AG08395 (cell line): ENCODE data around the gene MRTFA.
A peak's percentile ranks its signal among the peaks of the same experiment; 100 is the strongest.
"Not testable (repeated sequence)": the region's sequence is repeated elsewhere in the genome, so short reads cannot be mapped to it uniquely, and the experiment has no call there.

Source experiments
- DNase-seq: peaks from one replicate; pipeline ENCODE4 v3.0.0; 2012; ENCODE audit warnings: mixed read lengths, low spot score

Gene MRTFA

DNA sequence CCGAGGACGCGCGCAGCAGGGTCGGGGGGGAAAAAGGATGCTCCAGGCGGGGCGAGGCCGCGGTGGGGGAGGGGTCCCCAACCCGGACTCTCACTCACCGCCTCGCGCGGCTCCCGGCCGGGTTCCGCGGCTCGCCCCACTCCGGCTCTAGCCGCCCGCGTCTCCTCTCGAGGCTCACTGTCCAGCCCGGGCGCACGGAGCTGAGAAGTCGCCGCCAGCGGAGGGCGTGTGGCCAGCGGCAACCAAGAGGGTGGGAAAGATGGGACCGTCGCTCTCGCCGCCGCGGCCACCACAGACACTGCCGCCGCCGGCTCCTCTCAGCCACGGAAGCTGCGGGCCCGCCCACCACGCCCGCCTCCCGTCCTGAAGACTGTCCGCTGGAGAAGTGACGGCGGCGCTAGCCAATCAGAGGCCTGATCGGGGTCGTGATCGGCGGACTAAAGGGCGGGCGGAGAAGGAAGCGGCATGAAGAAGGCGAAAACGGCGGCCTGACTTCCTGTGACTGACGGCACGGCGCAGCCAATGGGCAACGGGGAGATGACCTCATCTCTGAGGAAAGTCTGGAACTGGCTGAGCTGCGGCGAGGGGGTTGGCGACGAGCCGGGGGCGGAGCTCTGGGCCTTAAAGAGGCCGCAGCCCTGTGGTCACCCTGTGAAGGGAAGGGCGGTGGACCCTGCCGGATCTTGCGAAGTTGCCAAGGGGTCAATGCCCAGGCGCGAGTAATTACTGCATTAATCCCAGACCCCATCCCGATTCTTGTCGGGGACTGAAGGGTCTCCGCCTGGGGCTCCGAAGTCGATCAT, at the start of gene MRTFA:
Gene MRTFA (minus strand): TSS at position 340 of the 803 bp plus-strand sequence.
- peak; percentile 96 for DNase-seq

DNA sequence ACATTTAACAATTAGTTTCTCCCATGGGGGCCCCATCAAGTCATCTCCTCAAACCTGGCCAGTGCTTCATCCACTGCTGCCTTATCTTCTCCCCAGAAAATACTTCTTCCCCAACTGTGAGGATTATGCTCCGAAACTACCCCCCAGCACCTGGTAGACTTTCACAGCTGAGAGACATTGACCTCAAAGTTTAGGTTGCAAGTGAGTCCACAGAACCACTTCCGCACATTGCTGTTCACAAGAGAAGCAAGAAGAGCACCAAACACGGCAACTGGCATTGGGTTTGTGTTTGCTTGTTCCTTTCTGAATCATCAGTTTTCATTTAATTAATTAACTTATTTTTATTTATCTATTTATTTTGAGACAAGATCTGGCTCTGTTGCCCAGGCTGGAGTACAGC, 48.9 kb upstream of the MRTFA start:
- DNase-seq, result no peak

DNA sequence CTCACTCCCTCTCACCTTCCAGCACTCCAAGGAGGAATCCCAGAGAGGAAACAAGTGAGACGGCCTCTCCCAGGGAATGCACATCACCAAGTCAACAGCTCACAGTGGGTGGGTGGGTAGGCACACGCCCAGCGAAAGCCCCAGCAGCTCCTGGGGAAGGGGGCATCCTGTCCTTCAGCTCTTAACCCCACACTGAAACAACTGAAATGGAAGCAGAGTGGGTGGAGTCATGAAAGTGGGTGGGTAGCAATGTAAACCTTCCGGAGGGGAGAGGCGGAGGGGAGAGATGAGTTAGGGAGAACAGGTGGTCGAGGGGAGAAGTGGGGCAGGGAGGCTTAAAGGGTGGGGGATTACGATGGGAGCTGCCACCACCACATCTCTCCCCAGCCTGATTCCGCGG, 48.2 kb upstream of the MRTFA start:
- no peak for DNase-seq

DNA sequence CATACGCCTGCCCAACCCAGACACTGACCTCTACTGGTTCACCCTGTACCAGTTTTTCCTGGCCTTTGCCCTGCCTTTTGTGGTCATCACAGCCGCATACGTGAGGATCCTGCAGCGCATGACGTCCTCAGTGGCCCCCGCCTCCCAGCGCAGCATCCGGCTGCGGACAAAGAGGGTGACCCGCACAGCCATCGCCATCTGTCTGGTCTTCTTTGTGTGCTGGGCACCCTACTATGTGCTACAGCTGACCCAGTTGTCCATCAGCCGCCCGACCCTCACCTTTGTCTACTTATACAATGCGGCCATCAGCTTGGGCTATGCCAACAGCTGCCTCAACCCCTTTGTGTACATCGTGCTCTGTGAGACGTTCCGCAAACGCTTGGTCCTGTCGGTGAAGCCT, 44.9 kb upstream of the MRTFA start:
- DNase-seq, result no peak

DNA sequence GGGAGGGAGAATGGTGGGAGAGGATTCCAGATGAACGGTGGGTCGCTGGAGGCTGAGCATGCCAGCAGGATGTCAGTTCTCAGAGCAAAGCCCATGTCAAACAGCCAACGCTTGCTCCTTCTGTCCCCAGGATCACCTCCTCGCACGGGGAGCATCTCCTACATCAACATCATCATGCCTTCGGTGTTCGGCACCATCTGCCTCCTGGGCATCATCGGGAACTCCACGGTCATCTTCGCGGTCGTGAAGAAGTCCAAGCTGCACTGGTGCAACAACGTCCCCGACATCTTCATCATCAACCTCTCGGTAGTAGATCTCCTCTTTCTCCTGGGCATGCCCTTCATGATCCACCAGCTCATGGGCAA, 44.3 kb upstream of the MRTFA start:
- DNase-seq, result no peak

DNA sequence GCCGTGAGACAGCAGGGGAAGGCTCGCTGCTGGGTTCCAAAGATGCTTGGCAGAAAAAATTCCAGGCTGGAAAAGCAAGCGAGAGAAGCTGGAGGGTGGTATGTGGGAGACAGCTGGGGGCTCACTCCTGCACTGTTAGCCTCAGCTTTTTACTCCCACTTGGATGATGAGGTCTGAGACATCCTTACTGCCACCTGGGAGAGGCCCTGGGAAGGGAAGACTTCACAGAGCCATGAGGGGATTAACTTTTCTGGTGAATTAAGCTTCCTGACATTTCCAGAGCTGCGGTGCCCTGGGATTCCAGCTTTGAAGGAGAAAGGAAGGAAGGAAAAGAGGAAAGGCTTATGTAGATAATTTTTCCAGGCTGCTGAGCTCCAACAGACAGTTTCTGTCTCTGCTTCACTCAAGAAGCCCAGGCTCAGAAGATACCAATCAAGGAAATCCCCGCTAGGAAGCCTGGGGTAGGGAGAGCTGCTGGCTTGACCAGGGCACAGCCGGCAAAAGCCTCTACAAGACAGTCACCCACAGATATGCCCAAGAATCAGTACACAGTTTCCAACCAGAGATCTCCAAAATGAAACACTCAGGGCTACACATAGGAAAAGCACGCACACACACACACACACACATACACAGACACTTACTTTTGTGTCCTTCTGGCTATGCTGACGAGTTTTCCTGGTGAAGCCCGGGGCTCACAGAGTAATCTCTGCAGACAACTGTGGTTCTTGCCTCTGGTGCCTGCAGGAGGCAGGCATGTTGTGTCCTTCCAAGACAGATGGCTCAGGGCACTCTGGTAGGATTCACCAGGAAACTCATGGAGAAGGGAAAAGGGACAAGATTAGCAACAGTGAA, 43.7 kb upstream of the MRTFA start:
- peak; percentile 21 for DNase-seq

DNA sequence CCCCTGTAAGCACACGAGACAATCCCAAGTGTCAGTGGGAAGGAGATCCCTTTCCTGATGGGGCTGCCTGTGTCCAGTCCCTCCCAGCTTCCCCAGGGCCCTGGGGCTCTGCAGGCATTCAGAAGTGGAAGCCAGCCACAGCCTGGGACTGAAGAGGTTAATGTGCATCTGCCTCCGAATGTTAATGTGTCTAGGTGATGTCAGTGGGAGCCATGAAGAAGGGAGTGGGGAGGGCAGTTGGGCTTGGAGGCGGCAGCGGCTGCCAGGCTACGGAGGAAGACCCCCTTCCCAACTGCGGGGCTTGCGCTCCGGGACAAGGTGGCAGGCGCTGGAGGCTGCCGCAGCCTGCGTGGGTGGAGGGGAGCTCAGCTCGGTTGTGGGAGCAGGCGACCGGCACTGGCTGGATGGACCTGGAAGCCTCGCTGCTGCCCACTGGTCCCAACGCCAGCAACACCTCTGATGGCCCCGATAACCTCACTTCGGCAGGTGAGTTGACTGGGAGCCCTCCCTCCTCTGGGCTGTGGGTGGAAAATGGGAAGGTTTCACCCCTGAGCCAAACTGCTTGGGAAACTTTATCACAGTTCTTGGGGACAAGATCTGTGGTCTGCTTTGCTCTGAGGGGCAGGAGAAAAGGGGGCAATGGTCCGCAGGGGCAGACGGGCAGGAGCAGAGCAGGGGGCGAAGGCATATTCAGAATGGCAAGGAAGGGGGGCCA, 42.9 kb upstream of the MRTFA start, which contains the start of gene MCHR1:
Gene MCHR1 (plus strand): TSS at position 236 of the 715 bp plus-strand sequence. CDS start 169 bp downstream, at position 405.
- peak; percentile 14 for DNase-seq

DNA sequence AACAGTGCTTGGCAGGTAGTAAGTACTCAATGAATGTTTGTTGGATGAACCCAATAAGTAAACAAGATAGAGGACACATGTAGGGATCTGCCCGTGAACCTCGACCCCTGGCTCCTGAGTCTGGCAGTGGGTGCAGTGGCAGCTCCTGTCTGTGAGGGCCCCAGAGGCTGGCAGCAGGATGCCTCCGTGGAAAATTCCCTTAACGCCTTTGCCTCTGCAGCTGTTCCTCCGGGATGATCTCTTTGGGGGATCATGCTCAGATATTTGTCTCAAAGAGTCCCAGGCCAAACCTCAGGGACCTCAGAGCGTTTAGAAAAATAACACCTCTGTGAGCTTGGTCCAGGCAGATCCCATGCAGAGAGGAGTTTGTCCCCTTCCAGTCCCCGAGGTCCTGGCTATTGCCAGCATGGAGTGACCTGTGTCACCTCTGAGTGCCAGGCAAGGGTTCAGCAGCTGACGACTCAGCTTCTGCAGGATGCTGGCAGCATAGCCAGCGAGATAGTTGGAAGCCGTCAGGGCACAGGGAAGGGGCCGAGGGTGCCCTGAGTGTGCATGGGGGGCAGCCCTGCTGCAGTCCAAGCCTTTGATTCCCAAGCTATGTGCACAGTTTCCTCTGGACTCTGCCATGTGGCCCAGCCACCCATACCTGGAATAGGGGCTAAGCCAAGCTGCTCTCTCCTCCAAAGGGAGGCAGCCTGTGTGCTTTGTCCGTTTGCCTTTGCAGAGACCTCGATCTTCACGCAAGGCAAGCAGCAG, 42.2 kb upstream of the MRTFA start:
- DNase-seq, result no peak

DNA sequence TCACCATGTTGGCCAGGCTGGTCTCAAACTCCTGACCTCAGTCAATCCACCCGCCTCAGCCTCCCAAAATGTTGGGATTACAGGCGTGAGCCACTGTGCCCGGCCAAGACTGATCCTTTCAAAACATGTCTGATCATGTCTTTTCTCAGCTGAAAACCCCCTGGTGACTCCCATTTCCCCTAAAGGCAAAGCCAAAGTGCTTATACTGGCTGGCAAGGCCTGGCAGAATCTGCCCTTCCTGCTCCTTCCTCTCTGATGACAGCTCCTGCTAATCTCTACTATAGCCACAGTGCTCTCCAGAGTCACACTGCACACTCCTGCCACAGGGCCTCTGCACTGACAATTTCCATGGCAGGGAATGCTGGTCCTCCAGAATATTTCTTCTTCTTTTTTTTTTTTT, 40.1 kb upstream of the MRTFA start:
- no peak for DNase-seq

DNA sequence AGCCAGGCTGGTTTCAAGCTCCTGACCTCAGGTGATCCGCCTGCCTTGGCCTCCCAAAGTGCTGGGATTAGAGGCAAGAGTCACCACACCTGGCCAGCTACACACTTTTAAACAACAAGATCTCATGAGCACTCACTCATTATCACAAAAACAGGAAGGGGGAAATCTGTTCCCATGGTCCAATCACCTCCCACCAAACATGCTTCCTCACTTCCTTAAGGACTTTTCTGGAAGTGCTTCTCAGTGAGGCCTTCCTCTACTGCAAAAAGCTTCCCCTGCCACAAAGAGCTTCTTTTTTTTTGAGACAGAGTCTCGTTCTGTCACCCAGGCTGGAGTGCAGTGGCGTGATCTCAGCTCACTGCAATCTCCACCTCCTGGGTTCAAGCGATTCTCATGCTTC, 39.6 kb upstream of the MRTFA start:
- DNase-seq, result not testable (repeated sequence)

DNA sequence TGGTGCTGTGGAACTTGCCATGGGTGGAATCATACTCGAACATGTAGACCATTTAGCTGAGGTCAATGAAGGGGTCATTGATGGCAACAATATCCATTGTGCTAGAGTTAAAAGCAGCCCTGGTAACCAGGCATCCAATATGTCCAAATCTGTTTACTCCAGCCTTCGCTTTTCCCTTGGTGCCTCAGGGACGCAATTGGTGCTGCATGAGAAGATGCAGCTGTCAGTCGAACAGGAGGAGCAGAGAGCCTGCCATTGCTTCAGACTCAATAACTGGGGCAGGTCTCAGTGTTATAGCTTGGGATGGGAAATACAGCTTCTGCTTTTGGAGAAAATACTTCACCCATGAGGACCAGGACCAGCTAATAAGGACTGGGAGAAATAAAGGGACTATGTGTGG, 37.8 kb upstream of the MRTFA start:
- DNase-seq, result no peak

DNA sequence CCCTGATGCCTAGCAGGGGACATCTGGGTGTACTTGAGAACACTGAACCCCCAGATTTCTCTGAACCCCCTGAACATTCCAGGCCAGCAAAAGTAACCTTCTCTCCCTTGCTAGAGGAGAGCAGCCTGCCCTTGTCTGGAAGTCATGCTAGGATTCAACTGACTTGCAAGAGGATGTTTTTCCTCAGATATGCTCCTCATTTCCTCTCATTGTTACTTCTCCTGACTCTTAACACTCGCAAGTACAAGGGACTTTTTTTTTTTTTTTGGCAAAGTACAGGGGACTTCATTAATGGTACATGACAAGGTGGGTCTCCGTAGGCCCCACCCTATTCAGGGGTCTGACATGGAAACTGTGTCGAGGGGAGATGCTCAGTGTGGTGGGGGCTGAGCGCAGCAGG, 36.5 kb upstream of the MRTFA start:
- DNase-seq, result no peak

DNA sequence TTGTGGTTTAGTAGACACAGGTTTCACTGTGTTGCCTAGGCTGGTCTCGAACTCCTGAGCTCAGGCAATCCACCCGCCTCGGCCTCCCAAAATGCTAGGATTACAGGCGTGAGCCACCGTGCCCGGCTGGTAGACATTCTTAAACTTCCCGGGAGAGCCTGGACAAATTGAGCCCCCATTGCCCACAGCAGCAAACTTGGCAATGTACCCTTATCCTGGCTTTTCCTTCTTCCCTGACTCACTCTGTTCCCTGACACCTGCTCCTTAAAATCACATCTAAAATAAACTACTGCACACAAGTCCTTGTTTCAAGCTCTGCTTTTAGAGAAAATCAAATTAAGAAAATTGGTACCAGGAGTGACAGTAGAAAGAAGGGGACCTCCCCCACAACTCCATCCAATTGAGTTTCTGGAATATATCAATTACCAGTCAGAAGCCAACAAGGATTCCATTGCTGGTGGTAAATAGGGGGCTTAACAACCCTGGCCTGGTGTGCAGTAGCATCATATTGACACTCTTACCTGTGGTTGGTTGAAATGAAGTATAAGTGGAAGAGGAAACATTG, 35.4 kb upstream of the MRTFA start:
- DNase-seq, result no peak

DNA sequence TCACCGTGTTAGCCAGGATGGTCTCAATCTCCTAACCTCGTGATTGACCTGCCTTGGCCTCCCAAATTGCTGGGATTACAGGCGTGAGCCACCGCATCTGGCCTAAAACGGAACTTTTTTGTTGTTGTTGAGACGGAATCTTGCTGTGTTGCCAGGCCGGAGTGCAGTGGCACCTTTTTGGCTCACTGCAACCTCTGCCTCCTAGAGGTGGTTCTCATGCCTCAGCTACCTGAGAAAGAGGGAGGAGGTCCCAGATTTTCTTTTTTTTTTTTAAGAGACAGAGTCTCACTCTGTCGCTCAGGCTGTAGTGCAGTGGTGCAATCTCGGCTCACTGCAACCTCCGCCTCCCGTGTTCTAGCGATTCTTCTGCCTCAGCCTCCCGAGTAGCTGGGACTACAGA, 34.9 kb upstream of the MRTFA start:
- DNase-seq, result no peak

DNA sequence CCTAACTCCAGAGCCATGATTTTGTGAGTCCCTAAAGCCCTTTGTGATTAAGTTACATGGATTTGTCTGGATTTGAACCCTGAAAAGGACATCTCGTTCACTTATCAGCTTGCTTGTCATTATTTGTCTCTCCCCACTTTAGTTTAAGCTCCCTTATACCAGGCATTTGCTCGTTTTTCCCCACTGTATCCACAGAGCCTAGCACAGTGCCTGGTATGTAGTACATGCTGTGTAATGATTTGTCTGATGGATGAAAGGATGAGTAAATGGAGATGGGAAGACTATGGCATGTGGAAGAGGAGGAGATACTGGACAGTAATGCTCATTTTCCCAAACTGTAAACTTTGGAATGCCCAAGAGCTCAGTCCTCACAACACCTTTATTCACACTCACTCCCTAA, 33.5 kb upstream of the MRTFA start:
- no peak for DNase-seq

DNA sequence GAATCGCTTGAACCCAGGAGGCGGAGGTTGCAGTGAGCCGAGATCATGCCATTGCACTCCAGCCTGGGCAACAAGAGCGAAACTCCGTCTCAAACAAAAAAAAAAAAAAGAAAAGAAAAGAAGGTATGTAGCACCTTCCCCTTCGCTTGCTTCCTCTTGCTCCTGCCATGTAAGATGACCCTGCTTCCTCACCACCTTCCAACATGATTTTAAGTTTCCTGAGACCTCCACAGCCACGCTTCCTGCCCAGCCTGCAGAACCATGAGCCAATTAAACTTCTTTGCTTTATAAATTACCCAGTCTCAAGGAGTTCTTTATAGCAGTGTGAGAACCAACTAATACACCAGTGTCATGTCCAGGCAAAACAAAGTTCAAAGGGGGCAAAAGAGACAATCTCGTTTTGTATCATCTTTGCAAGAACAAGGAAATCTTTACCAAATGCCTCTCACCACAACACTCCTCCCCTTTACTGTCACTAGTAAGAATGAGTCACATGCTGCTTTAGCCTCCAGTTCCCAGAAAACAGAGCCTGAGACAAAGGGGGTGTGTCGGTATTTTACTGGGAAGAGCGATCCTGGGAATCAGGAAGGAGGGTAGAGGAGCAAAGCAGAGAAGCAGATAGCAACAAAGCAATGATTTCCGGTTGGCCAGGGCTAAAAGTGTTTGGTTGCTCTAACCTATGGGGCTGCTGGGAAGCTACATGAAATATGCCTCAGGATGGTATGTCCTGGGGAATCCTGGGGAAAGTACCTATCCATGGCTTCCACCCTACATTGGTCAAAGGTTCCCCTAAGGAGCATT, 32.3 kb upstream of the MRTFA start:
- peak; percentile 80 for DNase-seq

DNA sequence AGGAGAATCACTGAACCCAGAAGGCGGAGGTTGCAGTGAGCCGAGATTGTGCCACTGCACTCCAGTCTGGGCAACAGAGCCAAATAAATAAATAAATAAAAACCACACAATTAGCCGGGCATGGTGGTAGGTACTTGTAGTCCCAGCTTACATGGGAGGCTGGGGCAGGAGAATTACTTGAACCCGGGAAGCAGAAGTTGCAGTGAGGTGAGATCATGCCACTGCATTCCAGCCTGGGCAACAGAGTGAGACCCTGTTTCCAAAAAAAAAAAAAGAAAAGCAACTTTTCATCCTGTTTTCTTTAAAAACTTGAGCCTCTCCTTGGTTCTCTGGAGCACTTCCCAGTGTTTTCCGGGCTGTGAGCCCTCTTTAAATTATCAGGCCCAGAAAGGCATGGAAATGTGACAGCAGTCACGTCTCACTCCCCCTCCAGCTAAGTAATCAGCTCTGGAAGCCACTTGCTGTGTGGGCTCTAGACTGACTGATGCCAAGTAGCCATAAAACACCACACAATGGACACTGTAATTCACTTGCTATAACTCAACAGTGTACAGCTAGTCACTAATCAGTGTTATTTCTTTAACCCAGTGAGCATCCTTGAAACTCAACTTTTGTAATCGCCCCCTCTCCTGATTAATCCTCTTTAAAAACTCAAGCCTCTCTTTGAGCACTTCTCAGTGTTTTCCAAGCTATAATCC, 29.8 kb upstream of the MRTFA start:
- DNase-seq, result peak; percentile 35

DNA sequence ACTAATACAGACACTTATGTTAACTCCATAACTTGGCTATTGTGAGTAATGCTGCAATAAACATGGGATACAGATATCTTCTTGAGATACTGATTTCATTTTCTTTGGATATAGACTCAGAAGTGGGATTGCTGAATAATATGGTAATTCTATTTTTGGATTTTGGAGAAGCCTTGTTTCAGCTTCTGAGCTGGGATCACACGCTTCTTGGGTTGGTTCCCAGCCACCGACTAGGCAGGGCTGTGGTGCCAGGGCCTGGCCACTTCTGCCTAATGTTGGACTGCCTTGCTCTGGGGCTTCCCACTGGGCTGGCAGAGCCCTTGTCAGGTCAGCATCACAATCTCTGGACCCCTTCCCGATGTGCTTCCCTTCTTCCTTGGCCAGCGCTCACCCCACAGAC, 28.8 kb upstream of the MRTFA start:
- peak; percentile 62 for DNase-seq

DNA sequence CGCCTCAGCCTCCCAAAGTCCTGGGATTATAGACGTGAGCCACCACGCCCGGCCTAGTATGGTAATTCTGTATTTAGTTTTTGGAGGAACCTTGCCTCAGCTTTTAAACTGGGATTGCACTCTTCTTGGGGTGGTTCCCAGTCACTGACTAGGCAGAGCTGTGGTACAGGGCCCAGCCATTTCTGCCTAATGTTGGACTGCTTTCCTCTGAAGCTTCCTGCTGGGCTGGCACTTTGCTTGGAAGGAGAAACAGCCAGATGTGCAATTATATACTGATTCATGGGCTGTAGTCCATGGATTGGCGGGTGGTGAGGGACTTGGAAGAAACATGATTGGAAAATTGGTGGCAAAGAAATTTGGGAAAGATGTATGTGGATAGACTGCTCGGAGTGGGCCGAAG, 25.2 kb upstream of the MRTFA start:
- no peak for DNase-seq

DNA sequence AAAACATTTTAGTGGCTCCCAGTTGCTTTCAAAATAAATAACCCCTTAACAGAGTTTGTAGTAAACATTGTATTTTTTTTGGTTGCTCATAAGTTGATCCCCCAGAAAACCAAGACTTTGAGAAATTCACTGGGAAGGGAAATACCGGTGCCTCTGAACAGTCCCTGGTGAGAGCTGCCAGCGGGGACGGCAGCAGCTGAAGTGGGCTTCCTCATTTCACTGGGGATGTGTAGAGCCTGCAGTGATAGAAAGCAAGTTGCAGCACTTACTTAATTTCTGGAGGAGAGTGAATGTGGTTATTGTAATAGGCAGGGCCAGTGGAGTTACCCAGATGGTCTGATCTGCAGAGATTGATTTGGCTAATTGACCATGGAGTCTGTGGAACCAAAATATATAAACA, 24.2 kb upstream of the MRTFA start:
- DNase-seq, result no peak
